Hematopoietic multipotent progenitor cell treated with erythropoietin and hydrocortisone succinate and interleukin-3 and kit ligand, for 15 days (in vitro differentiated cells): ENCODE results near the gene MRPS21.

Experiments used
- DNase-seq: peaks from one replicate; pipeline ENCODE4 v3.0.0-alpha.2; 2015; ENCODE audit warnings: low spot score

The MRPS21 gene

GRCh38 chr1:150293433-150294253 is at the start of gene MRPS21:
Gene MRPS21 (plus strand): TSS chr1:150293861. CDS start chr1:150294367, 506 bp downstream.
- DNase-seq = peak; percentile 88

- DNase-seq = no peak
Measured at GRCh38 chr1:150249936-150250335, 43.7 kb upstream of the MRPS21 start.

GRCh38 chr1:150256198-150256553 is 37.5 kb upstream of the MRPS21 start:
- no peak for DNase-seq

- DNase-seq = no peak
Measured at GRCh38 chr1:150256554-150257341, 36.9 kb upstream of the MRPS21 start.

- DNase-seq = no peak
Measured at GRCh38 chr1:150257624-150258585, 35.8 kb upstream of the MRPS21 start, which contains the start of gene CA14. Gene CA14 (plus strand): TSS chr1:150257774. CDS start chr1:150258129, 355 bp downstream.

- DNase-seq = no peak
Measured at GRCh38 chr1:150259217-150259616, 34.4 kb upstream of the MRPS21 start.

GRCh38 chr1:150259758-150260669 is 33.6 kb upstream of the MRPS21 start:
- DNase-seq = no peak

GRCh38 chr1:150261367-150261766 is 32.3 kb upstream of the MRPS21 start:
- no peak for DNase-seq

GRCh38 chr1:150262388-150263320 is 31.0 kb upstream of the MRPS21 start:
- DNase-seq = no peak

- no peak for DNase-seq
Measured at GRCh38 chr1:150263549-150263948, 30.1 kb upstream of the MRPS21 start.

- no peak for DNase-seq
Measured at GRCh38 chr1:150267896-150268295, 25.8 kb upstream of the MRPS21 start.

- DNase-seq = peak; percentile 29
Measured at GRCh38 chr1:150268340-150268704, 25.3 kb upstream of the MRPS21 start.

- peak; percentile 89 for DNase-seq
Measured at GRCh38 chr1:150268705-150269403, 24.8 kb upstream of the MRPS21 start, which contains the start of gene APH1A. Gene APH1A (minus strand): TSS chr1:150269016. CDS start chr1:150268810, 206 bp downstream.

GRCh38 chr1:150269451-150269850 is 24.2 kb upstream of the MRPS21 start:
- DNase-seq = no peak

GRCh38 chr1:150271291-150271959 is 22.2 kb upstream of the MRPS21 start:
- DNase-seq = no peak

- no peak for DNase-seq
Measured at GRCh38 chr1:150273311-150273710, 20.4 kb upstream of the MRPS21 start.

- DNase-seq = no peak
Measured at GRCh38 chr1:150280138-150280707, 13.4 kb upstream of the MRPS21 start.

GRCh38 chr1:150281221-150281757 is 12.4 kb upstream of the MRPS21 start:
- DNase-seq = peak; percentile 65
